ENCODE data around the gene CPXM2. TPM values are rescaled to one million over a fixed set of nuclear protein-coding genes. Genes with fewer than 3 reads are reported as not detected.

CPXM2 gene
- total RNA-seq, 1 experiment from 2014 or later = not detected

- Mint-ChIP-seq H3K4me1 (ENCODE audit: insufficient read depth, unreplicated experiment) (no peaks in the 10 kb centered on the region), H3K36me3 (ENCODE audit: insufficient read depth, unreplicated experiment) (no peaks in the 10 kb centered on the region), H3K9me3 (ENCODE audit: unreplicated experiment) (no peaks in the 10 kb centered on the region), H3K4me3 (ENCODE audit: unreplicated experiment) (no peak overlapping the region), H3K27ac (ENCODE audit: low read depth, unreplicated experiment) (no peak overlapping the region), H3K27me3 (ENCODE audit: insufficient read depth, unreplicated experiment) (peaks cover 62% of the 10 kb centered on the region)
- CTCF ChIA-PET = no interaction called here
- BruUV-seq (replicated peaks) = no TSS peak
- no peak for DNase-seq (ENCODE audit: unreplicated experiment)
- POLR2A ChIA-PET = no interaction called here
- intact Hi-C loops (cut with micrococcal nuclease) = no loop called here
- no peak for TF ChIP-seq CTCF (IDR thresholded peaks at IDR 0.05; ENCODE audit: unreplicated experiment)
Observed at GRCh38 chr10:123750901-123751300, 140.7 kb downstream of the CPXM2 start.

- Mint-ChIP-seq H3K36me3 (ENCODE audit: insufficient read depth, unreplicated experiment) (no peaks in the 10 kb centered on the region), H3K4me3 (ENCODE audit: unreplicated experiment) (no peak overlapping the region), H3K27ac (ENCODE audit: low read depth, unreplicated experiment) (no peak overlapping the region), H3K9me3 (ENCODE audit: unreplicated experiment) (no peaks in the 10 kb centered on the region), H3K4me1 (ENCODE audit: insufficient read depth, unreplicated experiment) (peaks cover 1% of the 10 kb centered on the region), H3K27me3 (ENCODE audit: insufficient read depth, unreplicated experiment) (peaks cover 53% of the 10 kb centered on the region)
- DNase-seq (ENCODE audit: unreplicated experiment) = no peak
- intact Hi-C loops (cut with micrococcal nuclease) = no loop called here
- ChIA-PET POLR2A (no interaction called here), CTCF (no interaction called here)
- BruUV-seq (replicated peaks) = no TSS peak
- TF ChIP-seq CTCF (IDR thresholded peaks at IDR 0.05; ENCODE audit: unreplicated experiment) = no peak
Observed at GRCh38 chr10:123748711-123749110, 142.9 kb downstream of the CPXM2 start.

GRCh38 chr10:123747426-123747825, 144.2 kb downstream of the CPXM2 start:
- Mint-ChIP-seq H3K9me3 (ENCODE audit: unreplicated experiment) (no peaks in the 10 kb centered on the region), H3K27ac (ENCODE audit: low read depth, unreplicated experiment) (no peak overlapping the region), H3K36me3 (ENCODE audit: insufficient read depth, unreplicated experiment) (no peaks in the 10 kb centered on the region), H3K27me3 (ENCODE audit: insufficient read depth, unreplicated experiment) (peaks cover 47% of the 10 kb centered on the region), H3K4me3 (ENCODE audit: unreplicated experiment) (no peak overlapping the region), H3K4me1 (ENCODE audit: insufficient read depth, unreplicated experiment) (peaks cover 6% of the 10 kb centered on the region)
- intact Hi-C loops (cut with micrococcal nuclease) = no loop called here
- no peak for TF ChIP-seq CTCF (IDR thresholded peaks at IDR 0.05; ENCODE audit: unreplicated experiment)
- CTCF ChIA-PET = no interaction called here
- no TSS peak for BruUV-seq (replicated peaks)
- POLR2A ChIA-PET = no interaction called here
- DNase-seq (ENCODE audit: unreplicated experiment) = no peak

- no peaks in the 10 kb centered on the region for H3K36me3 Mint-ChIP-seq (ENCODE audit: insufficient read depth, unreplicated experiment)
- DNase-seq (ENCODE audit: unreplicated experiment) = no peak
- BruUV-seq (replicated peaks) = no TSS peak
- H3K27ac Mint-ChIP-seq (ENCODE audit: low read depth, unreplicated experiment) = no peak overlapping the region
- no peaks in the 10 kb centered on the region for H3K9me3 Mint-ChIP-seq (ENCODE audit: unreplicated experiment)
- TF ChIP-seq CTCF (IDR thresholded peaks at IDR 0.05; ENCODE audit: unreplicated experiment) = no peak
- intact Hi-C loops (cut with micrococcal nuclease) = no loop called here
- no peak overlapping the region for H3K4me3 Mint-ChIP-seq (ENCODE audit: unreplicated experiment)
- peaks cover 6% of the 10 kb centered on the region for H3K4me1 Mint-ChIP-seq (ENCODE audit: insufficient read depth, unreplicated experiment)
- ChIA-PET CTCF (interaction anchor here (0.6 kb wide), 1 partner anchor 240 kb away, joined by 6 read pairs; no protein-coding TSS in a partner anchor), POLR2A (no interaction called here)
- peaks cover 42% of the 10 kb centered on the region for H3K27me3 Mint-ChIP-seq (ENCODE audit: insufficient read depth, unreplicated experiment)
Observed at GRCh38 chr10:123746942-123747341, 144.7 kb downstream of the CPXM2 start.
